WTC11 (cell line): Measurements from ENCODE around the gene DDX10.

ENCODE experiments used
- CREB1 ChIP-seq: sonication (generic); formaldehyde crosslinking; IDR thresholded peaks from 2 replicates; pipeline ENCODE4 v1.8.0; 2023; ENCODE audit warnings: mild to moderate bottlenecking, missing genetic modification reagents
- CREM ChIP-seq: sonication (generic); formaldehyde crosslinking; IDR thresholded peaks from 2 replicates; pipeline ENCODE4 v1.8.1; 2022; ENCODE audit warnings: mild to moderate bottlenecking, missing genetic modification reagents, moderate library complexity
- CTCF ChIP-seq: fragments of 200-600 bp; IDR thresholded peaks from 2 replicates; pipeline ENCODE4 v1.8.0; 2022; ENCODE audit warnings: antibody characterized with exemption
- JUN ChIP-seq: sonication (generic); formaldehyde crosslinking; IDR thresholded peaks from 2 replicates; pipeline ENCODE4 v1.8.0; 2023; ENCODE audit warnings: mild to moderate bottlenecking, missing genetic modification reagents
- MAX ChIP-seq: sonication (generic); formaldehyde crosslinking; IDR thresholded peaks from 2 replicates; pipeline ENCODE4 v1.8.0; 2022; ENCODE audit warnings: mild to moderate bottlenecking, missing genetic modification reagents
- NR3C1 ChIP-seq: sonication (generic); formaldehyde crosslinking; conservative IDR thresholded peaks from 2 replicates; pipeline ENCODE4 v1.8.1; 2023; ENCODE audit warnings: low read depth, mild to moderate bottlenecking, missing genetic modification reagents
- SP1 ChIP-seq: sonication (generic); formaldehyde crosslinking; conservative IDR thresholded peaks from 2 replicates; pipeline ENCODE4 v1.8.1; 2022; ENCODE audit warnings: missing genetic modification reagents
- USF1 ChIP-seq: sonication (generic); formaldehyde crosslinking; IDR thresholded peaks from 2 replicates; pipeline ENCODE4 v1.8.0; 2022; ENCODE audit warnings: mild to moderate bottlenecking, missing genetic modification reagents
- ZNF281 ChIP-seq: sonication (generic); formaldehyde crosslinking; IDR thresholded peaks from 2 replicates; pipeline ENCODE4 v1.8.0; 2023; ENCODE audit warnings: mild to moderate bottlenecking, missing genetic modification reagents
- ZNF512 ChIP-seq: sonication (generic); formaldehyde crosslinking; IDR thresholded peaks from 2 replicates; pipeline ENCODE4 v1.8.1; 2022; ENCODE audit warnings: missing genetic modification reagents, borderline replicate concordance

- TF ChIP-seq CTCF: no peak
- no peak for TF ChIP-seq ZNF512 (CRISPR knock-in tag)
- TF ChIP-seq USF1 (CRISPR knock-in tag): no peak
- TF ChIP-seq CREM (CRISPR knock-in tag): no peak
- TF ChIP-seq CREB1 (CRISPR knock-in tag): no peak
- TF ChIP-seq ZNF281 (CRISPR knock-in tag): no peak
- no peak for TF ChIP-seq NR3C1 (CRISPR knock-in tag)
- no peak for TF ChIP-seq SP1 (CRISPR knock-in tag)
- TF ChIP-seq JUN: no peak
- TF ChIP-seq MAX (CRISPR knock-in tag): no peak
Observed at GRCh38 chr11:108965306-108966001, 300.6 kb downstream of the DDX10 start.
